Gastroesophageal sphincter (tissue), 3 donors: ENCODE measurements around the gene SCAND1.

Experiments used
- CTCF ChIP-seq, 4 experiments: fragments of 200-600 bp in 2 of 4; fragments of 450-650 bp in 2 of 4; sonication (generic) in 1 of 4; IDR thresholded peaks; one replicate each; pipeline ENCODE4 v1.5.1; 2017 to 2019; ENCODE audit warnings: antibody characterized with exemption in 4 of 4, mild to moderate bottlenecking in 2 of 4, moderate library complexity in 2 of 4
- EP300 ChIP-seq: sonication (generic); formaldehyde crosslinking; IDR thresholded peaks from one replicate; pipeline ENCODE4 v1.6.1; 2017; ENCODE audit warnings: antibody characterized with exemption, mild to moderate bottlenecking
- POLR2A ChIP-seq, 2 donors: fragments of 450-650 bp; IDR thresholded peaks; one replicate each; pipeline ENCODE4 v1.6.1; 2017; ENCODE audit warnings: antibody characterized with exemption in 2 of 2, mild to moderate bottlenecking in 2 of 2, moderate library complexity in 1 of 2
- POLR2AphosphoS5 ChIP-seq: sonication (generic); formaldehyde crosslinking; IDR thresholded peaks from one replicate; pipeline ENCODE4 v1.6.1; 2017; ENCODE audit warnings: antibody characterized with exemption

- TF ChIP-seq EP300: no peak
- no peak for TF ChIP-seq CTCF (IDR thresholded peaks at IDR 0.05)
- TF ChIP-seq POLR2A (IDR thresholded peaks at IDR 0.05): no peak
- TF ChIP-seq POLR2AphosphoS5: no peak
Measured at GRCh38 chr20:35909176-35909575, 45.1 kb downstream of the SCAND1 start.
